Measurements from ENCODE around the gene SLC2A4RG. TPM values are rescaled to one million over a fixed set of nuclear protein-coding genes. Genes with fewer than 3 reads are reported as not detected.

SLC2A4RG gene
- total and polyA plus RNA-seq, 2 of the 13 experiments (the other 11 are each of a cell fraction or from before 2014, with no cell fraction given) = 91.4 to 95.9 TPM

DNA sequence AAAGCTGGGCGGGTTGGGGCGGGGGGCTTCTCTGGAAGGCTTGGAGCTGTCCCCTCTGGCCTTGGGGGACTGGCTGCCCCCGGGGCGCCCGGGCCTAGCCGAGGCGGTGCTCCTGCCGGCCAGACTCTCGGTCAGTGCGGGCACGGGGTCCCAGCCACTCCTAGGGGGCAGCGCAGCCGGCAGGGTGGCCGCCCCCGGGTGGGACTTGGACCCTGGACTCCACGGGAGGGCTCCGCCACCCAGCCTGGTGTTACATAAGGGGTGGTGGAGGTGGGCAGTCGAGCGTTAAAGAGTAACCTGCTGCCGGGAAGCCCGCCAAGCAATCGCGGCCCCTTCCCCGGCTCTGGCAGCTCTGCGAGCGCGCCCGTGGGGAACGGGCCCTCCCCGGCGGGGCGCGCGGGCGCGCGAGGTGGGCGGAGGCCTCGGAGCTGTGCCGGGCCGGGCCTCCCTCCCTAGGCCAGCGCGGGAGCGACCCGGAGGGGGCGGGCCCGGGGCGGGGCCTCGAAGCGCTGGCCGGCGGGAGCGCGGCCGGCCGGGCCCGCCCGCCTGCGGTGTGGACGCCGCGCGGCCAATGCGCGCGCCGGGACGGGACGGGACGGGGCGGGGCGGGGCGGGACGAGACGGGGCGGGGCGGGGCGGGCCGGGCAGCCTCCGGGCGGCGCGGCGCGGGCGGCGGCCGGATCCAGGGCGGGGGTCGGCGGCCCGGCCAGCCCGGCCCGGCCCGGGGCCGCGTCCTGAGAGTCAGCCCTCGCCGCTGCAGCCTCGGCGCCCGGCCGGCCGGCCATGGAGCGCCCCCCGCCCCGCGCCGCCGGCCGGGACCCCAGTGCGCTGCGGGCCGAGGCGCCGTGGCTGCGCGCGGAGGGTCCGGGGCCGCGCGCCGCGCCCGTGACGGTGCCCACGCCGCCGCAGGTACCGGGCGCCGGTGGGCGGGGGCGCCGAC, at the start of gene SLC2A4RG (continued):
- TF ChIP-seq, protein P1, sequence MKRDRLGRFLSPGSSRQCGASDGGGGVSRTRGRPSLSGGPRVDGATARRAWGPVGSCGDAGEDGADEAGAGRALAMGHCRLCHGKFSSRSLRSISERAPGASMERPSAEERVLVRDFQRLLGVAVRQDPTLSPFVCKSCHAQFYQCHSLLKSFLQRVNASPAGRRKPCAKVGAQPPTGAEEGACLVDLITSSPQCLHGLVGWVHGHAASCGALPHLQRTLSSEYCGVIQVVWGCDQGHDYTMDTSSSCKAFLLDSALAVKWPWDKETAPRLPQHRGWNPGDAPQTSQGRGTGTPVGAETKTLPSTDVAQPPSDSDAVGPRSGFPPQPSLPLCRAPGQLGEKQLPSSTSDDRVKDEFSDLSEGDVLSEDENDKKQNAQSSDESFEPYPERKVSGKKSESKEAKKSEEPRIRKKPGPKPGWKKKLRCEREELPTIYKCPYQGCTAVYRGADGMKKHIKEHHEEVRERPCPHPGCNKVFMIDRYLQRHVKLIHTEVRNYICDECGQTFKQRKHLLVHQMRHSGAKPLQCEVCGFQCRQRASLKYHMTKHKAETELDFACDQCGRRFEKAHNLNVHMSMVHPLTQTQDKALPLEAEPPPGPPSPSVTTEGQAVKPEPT (CRISPR knock-in tag; IDR thresholded peaks at IDR 0.05; ENCODE audit: low read depth) = peak; percentile 80; the same call in 1 of the 2 replicates
- no peak for TF ChIP-seq ZNF615 (CRISPR knock-in tag; IDR thresholded peaks at IDR 0.05; ENCODE audit: borderline replicate concordance)
- TF ChIP-seq TFAP4 (IDR thresholded peaks at IDR 0.05; ENCODE audit: borderline replicate concordance, low read depth) = no peak; the same call in 1 of the 2 replicates
- 0 out of 2 replicates have a peak, but pooled peaks have one; percentile 80 for TF ChIP-seq ZNF180 (CRISPR knock-in tag; IDR thresholded peaks at IDR 0.05; ENCODE audit: borderline replicate concordance, low read depth)
- peak; percentile 50; the same call in 1 of the 2 replicates for TF ChIP-seq ZNF143 (CRISPR knock-in tag; IDR thresholded peaks at IDR 0.05)
- TF ChIP-seq ZHX2 (IDR thresholded peaks at IDR 0.05; ENCODE audit: low read depth) = peak; percentile 70; the same call in 1 of the 2 replicates
- peak; percentile 87; the same call in 1 of the 2 replicates for TF ChIP-seq ZHX2 (CRISPR knock-in tag; IDR thresholded peaks at IDR 0.05; ENCODE audit: borderline replicate concordance)
- TF ChIP-seq ZBTB14 (CRISPR knock-in tag; IDR thresholded peaks at IDR 0.05) = peak; percentile 95
- no peak for TF ChIP-seq ZNF205 (CRISPR knock-in tag; IDR thresholded peaks at IDR 0.05)
- TF ChIP-seq MAFG (CRISPR knock-in tag; IDR thresholded peaks at IDR 0.05) = peak; percentile 64; the same call in 1 of the 2 replicates
- TF ChIP-seq DMAP1 (CRISPR knock-in tag; IDR thresholded peaks at IDR 0.05) = peak; percentile 86
- 0 out of 2 replicates have a peak, but pooled peaks have one; percentile 63 for TF ChIP-seq ISX (CRISPR knock-in tag; conservative IDR thresholded peaks at IDR 0.05)
- TF ChIP-seq ZNF253 (CRISPR knock-in tag; IDR thresholded peaks at IDR 0.05; ENCODE audit: borderline replicate concordance) = 0 out of 2 replicates have a peak, but pooled peaks have one; percentile 33

Data from HepG2 (cell line).